Measurements from ENCODE around the gene ALAD. TPM values are rescaled to one million over a fixed set of nuclear protein-coding genes. Genes with fewer than 3 reads are reported as not detected.

The ALAD gene
- total and polyA plus RNA-seq, 2 of the 13 experiments (the other 11 are each of a cell fraction or from before 2014, with no cell fraction given) = 21.8 to 30.1 TPM

GRCh38 chr9:113401027-113401792 is at the start of gene ALAD (continued):
- no peak; the same call in 1 of the 2 replicates for TF ChIP-seq ZNF44 (CRISPR knock-in tag; IDR thresholded peaks at IDR 0.05)
- peak; percentile 54; the same call in 1 of the 2 replicates for TF ChIP-seq ZNF263 (CRISPR knock-in tag; IDR thresholded peaks at IDR 0.05)
- TF ChIP-seq ZFP91 (CRISPR knock-in tag; IDR thresholded peaks at IDR 0.05; ENCODE audit: borderline replicate concordance) = peak; percentile 68; the same call in 1 of the 2 replicates
- peak in 1 of 2 experiments; percentile 36; a peak in 1 of 4 replicates for TF ChIP-seq EP300 (IDR thresholded peaks at IDR 0.05; ENCODE audit: low read depth in 2 of 2, low read length in 2 of 2)
- no peak for TF ChIP-seq EP300 (CRISPR knock-in tag; IDR thresholded peaks at IDR 0.05; ENCODE audit: borderline replicate concordance)
- no peak for TF ChIP-seq EED (CRISPR knock-in tag; IDR thresholded peaks at IDR 0.05)
- TF ChIP-seq FOXO1 (CRISPR knock-in tag; IDR thresholded peaks at IDR 0.05) = no peak; the same call in 1 of the 2 replicates
- TF ChIP-seq ZNF235 (CRISPR knock-in tag; IDR thresholded peaks at IDR 0.05; ENCODE audit: borderline replicate concordance) = peak; percentile 31; the same call in 1 of the 2 replicates
- no peak for TF ChIP-seq ZUFSP (CRISPR knock-in tag; IDR thresholded peaks at IDR 0.05; ENCODE audit: borderline replicate concordance)
- TF ChIP-seq ZNF407 (CRISPR knock-in tag; IDR thresholded peaks at IDR 0.05; ENCODE audit: not compliant biosample characterization) = no peak
- TF ChIP-seq ZNF619 (CRISPR knock-in tag; IDR thresholded peaks at IDR 0.05) = no peak; the same call in 1 of the 2 replicates
- peak; percentile 69 for TF ChIP-seq ARID5B (CRISPR knock-in tag; IDR thresholded peaks at IDR 0.05)

All from HepG2 (cell line).